Upper lobe of left lung (tissue), 4 donors: ENCODE measurements around the gene SRL.

Experiments
- CTCF ChIP-seq, 6 experiments: fragments of 450-650 bp in 4 of 6; fragments of 200-600 bp in 2 of 6; sonication (generic) in 2 of 6; IDR thresholded peaks; one replicate each; pipeline ENCODE4 v1.5.1; 2016 to 2019; ENCODE audit warnings: antibody characterized with exemption in 6 of 6
- POLR2A ChIP-seq, 4 donors: fragments of 450-650 bp; IDR thresholded peaks; one replicate each; pipeline ENCODE4 v1.5.1; 2016 to 2017; ENCODE audit warnings: antibody characterized with exemption in 4 of 4, mild to moderate bottlenecking in 2 of 4
- POLR2AphosphoS5 ChIP-seq, 2 donors: sonication (generic); formaldehyde crosslinking; IDR thresholded peaks; one replicate each; pipeline ENCODE4 v1.5.1; 2017; ENCODE audit warnings: antibody characterized with exemption in 2 of 2

DNA sequence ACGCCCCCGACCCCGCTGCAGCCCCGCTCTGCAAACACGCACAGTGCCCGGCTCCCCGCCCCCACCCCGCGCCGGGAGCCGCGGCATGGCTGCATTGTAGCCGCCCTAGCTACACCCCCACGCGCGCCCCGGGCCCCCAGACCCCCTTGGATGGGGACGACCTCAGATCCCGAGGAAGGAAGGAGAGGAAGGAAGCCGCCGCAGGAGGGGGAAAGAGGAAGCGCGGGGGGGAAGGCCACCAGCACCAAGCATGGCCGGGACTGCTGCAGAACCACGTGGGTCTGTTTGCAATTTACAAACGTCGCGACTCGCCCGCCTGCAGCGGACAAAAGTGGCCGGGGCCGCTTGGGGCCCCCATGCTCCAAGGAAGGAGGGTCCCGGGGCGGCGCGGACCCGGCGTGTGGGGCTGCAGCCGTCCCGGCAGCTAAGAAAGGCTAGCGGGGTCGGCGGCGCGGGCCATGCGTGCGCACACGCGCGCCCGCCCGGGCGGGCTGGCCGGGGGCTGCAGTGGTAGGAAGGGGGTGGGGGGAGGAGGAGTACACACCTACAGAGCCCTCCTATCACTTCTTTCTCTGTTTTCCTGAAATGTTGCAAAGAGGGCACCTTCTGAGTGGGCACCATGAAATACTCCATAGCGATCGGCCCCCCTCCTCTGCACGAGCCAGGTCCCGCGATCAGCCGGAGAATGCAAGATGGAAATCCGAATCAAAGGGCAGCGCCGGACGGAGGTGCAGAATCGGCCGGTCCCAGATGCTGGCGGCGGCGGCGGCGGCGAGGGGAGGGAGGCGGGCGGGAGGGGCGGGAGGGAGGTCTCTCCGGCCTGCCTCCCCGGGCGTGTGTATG is 30.5 kb upstream of the SRL start:
- TF ChIP-seq POLR2AphosphoS5 (IDR thresholded peaks at IDR 0.05) (no peak), CTCF (IDR thresholded peaks at IDR 0.05) (no peak), POLR2A (IDR thresholded peaks at IDR 0.05) (no peak)
